H1 (cell line): Measurements from ENCODE around the gene MARCKS.

Source experiments
- BACH1 ChIP-seq: IDR thresholded peaks from 2 replicates; pipeline ENCODE4 v1.6.1; 2012; ENCODE audit warnings: low read length, improper control_type of control experiment
- CEBPB ChIP-seq: IDR thresholded peaks from 2 replicates; pipeline ENCODE4 v1.6.1; 2012; ENCODE audit warnings: low read depth, low read length
- CTCF ChIP-seq, 3 experiments: IDR thresholded peaks; 1 replicate in 2 of 3; 2 replicates in 1 of 3; pipeline versions ENCODE4 v1.5.1 to v1.6.1; 2011; ENCODE audit warnings: low read length in 3 of 3, mild to moderate bottlenecking in 3 of 3, inconsistent platforms in 2 of 3, low read depth in 1 of 3, moderate library complexity in 1 of 3; ENCODE audit not compliant: insufficient read depth in 1 of 3; ENCODE audit errors: control extremely low read depth in 1 of 3
- EZH2 ChIP-seq: fragments of 200-600 bp; sonication (generic); IDR thresholded peaks from 2 replicates; pipeline ENCODE4 v1.7.1; 2012; ENCODE audit warnings: low read depth, mild to moderate bottlenecking, moderate library complexity, low read length, inconsistent platforms; ENCODE audit not compliant: severe bottlenecking
- GABPA ChIP-seq: IDR thresholded peaks from 2 replicates; pipeline ENCODE4 v1.6.1; 2011; ENCODE audit warnings: mild to moderate bottlenecking, low read length, moderate library complexity, borderline replicate concordance; ENCODE audit not compliant: insufficient read depth
- GTF2F1 ChIP-seq: IDR thresholded peaks from 2 replicates; pipeline ENCODE4 v1.6.1; 2012; ENCODE audit warnings: low read depth, low read length, improper control_type of control experiment, borderline replicate concordance
- MAFK ChIP-seq: IDR thresholded peaks from 2 replicates; pipeline ENCODE4 v1.6.1; 2012; ENCODE audit warnings: low read depth, mild to moderate bottlenecking, improper control_type of control experiment, low read length
- PHF8 ChIP-seq: fragments of 200-600 bp; sonication (generic); conservative IDR thresholded peaks from 2 replicates; pipeline ENCODE4 v1.7.1; 2012; ENCODE audit warnings: low read depth, mild to moderate bottlenecking, inconsistent platforms, low read length, moderate library complexity
- POLR2A ChIP-seq, 2 experiments: IDR thresholded peaks; 1 replicate in 1 of 2; 2 replicates in 1 of 2; pipeline ENCODE4 v1.6.1; 2011; ENCODE audit warnings: low read depth in 2 of 2, low read length in 2 of 2, mild to moderate bottlenecking in 2 of 2; ENCODE audit errors: control extremely low read depth in 1 of 2
- POLR2AphosphoS5 ChIP-seq: IDR thresholded peaks from 2 replicates; pipeline ENCODE4 v1.6.1; 2011; ENCODE audit warnings: low read depth, low read length
- RNF2 ChIP-seq: fragments of 200-900, 300-1000 bp; sonication (generic); IDR thresholded peaks from 2 replicates; pipeline ENCODE4 v1.7.1; 2016; ENCODE audit warnings: borderline replicate concordance, low read depth, mild to moderate bottlenecking, antibody characterized with exemption, low read length; ENCODE audit not compliant: poor library complexity, severe bottlenecking; ENCODE audit errors: missing control alignments
- SUZ12 ChIP-seq: fragments of 200-600 bp; sonication (generic); IDR thresholded peaks from 2 replicates; pipeline ENCODE4 v1.6.1; 2012; ENCODE audit warnings: mild to moderate bottlenecking, inconsistent platforms, low read length, moderate library complexity, mixed read lengths
- YY1 ChIP-seq: IDR thresholded peaks from 2 replicates; pipeline ENCODE4 v1.6.1; 2011; ENCODE audit warnings: low read depth, mild to moderate bottlenecking, low read length
- ZNF274 ChIP-seq: IDR thresholded peaks from 2 replicates; pipeline ENCODE4 v1.7.0; 2012; ENCODE audit warnings: low read length, borderline replicate concordance; ENCODE audit errors: extremely low read depth

GRCh38 chr6:113886512-113886911 lies 29.4 kb downstream of the MARCKS start:
- TF ChIP-seq GTF2F1 (no peak), BACH1 (no peak), YY1 (no peak), CTCF (IDR thresholded peaks at IDR 0.05; ENCODE audit: control extremely low read depth in 1 of 3, insufficient read depth in 1 of 3, low read depth in 1 of 3, low read length in 3 of 3) (no peak), ZNF274 (no peak), POLR2A (IDR thresholded peaks at IDR 0.05; ENCODE audit: control extremely low read depth in 1 of 2, low read depth in 2 of 2, low read length in 2 of 2) (no peak), EZH2 (no peak), CEBPB (no peak), POLR2AphosphoS5 (no peak), RNF2 (no peak), SUZ12 (no peak), PHF8 (no peak), GABPA (no peak), MAFK (no peak)
